Measurements from ENCODE around the gene AGPAT4. TPM values are rescaled to one million over a fixed set of nuclear protein-coding genes. Genes with fewer than 3 reads are reported as not detected.
"Not testable (repeated sequence)": the region's sequence is repeated elsewhere in the genome, so short reads cannot be mapped to it uniquely, and the experiment has no call there.

The AGPAT4 gene
- polyA plus RNA-seq, 6 donors from 2014 or later, result 0.04 to 3.2 (median 1.4) TPM

DNA sequence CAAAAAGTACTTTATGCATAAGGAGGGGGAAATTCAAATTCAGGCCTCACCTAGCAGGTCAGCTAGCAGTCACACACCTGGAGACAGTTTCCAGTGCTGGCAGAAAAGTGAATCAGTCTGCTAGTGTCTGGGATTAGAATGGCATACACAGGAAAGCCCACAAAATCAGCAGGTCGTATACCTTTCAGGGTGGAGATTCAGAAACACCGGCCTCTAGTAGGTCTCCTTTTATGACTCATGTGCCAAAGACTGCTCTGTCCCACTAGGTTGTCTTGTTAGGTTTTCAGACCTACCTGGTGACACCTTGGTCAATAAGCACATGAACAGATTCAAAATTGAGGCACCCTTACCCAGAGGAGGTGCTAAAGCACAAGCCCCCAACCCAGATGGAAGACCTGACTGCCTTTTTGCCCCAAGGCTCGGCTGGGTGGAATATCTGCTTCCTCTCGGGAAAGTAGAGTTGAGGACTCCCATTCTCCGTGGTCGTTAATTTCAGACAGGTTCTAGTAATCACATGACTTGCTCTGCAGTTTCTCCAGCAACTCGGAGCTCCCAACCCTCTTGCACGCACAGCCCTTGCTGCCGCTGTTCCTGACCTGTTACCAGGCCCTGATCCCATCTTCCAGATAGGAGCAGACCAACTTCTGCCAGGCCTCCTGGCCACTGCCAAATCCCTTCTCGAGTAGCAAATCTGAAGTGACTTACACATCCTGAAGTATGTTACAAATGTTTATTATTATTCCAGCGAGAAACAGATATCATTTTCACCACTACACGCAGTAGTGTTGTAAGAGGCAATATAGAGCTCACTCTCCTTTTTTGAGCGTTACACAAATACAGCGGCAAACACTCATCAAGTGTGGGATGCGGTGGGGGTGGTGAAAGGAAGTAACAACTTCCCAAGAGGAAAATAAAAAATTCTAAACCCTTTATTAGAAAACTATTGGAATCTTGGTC lies 46.6 kb downstream of the AGPAT4 start:
- Mint-ChIP-seq H3K27ac (peak overlapping the region in 1 of 6 donors; percentile 79), H3K27me3 (no peaks in the 10 kb centered on the region), H3K9me3 (peaks cover 0 to 10% (median 0%) of the 10 kb centered on the region in 7 donors), H3K4me1 (peaks cover 4 to 10% (median 4%) of the 10 kb centered on the region in 3 donors), H3K4me3 (no peak overlapping the region), H3K36me3 (peaks cover 26 to 30% of the 10 kb centered on the region in 2 donors)
- no peak for ATAC-seq (ENCODE audit: low read depth in 2 of 2)
- DNase-seq, result no peak

DNA sequence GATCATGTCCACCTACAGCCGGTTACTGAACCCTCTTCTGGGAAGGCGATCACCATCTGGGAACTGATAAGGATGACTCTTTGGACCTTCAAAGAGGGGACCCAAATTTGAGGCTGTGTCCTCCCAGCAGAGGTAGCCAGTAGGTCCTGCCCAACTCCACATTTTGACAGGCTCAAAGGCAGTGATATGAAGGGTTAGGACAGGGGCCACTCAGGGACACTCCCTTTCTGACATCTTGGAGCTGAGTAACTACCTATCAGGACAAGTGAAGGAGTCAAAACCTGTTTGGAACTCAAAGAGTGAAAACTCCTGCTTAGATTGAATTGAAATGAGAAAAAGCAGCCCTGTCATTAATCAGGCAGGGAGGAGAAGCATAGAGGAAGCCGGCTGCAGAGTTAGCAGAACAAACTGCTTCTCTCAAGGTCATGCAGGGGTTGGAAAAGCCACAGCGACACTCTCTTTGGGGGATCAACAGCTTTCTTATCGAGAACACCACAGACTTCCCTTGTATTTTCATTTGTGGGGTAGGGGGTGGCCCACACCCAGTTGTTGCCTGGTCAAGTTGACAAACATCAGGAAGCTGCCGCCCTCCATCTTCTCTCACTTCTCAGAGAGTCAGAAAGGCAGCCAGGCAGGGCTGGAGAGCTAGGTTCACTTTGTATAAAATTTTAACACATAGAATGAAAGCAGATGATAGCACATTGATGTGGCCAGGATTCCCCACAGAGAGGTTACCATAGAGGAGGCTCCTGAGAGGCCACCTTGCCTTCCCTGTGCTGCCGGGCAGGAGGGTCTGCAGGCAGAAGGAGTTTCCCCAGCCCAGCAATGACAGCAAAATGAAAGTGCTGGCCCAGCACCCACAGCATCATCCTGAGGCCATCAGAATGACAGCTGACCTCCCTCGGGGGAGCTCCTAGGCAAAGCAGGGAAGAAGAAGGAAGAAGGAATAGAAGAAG lies 47.6 kb downstream of the AGPAT4 start:
- peak overlapping the region in 1 of 8 donors; percentile 7 for H3K4me3 Mint-ChIP-seq
- H3K4me1 Mint-ChIP-seq, result peaks cover 4 to 10% (median 4%) of the 10 kb centered on the region in 3 donors
- H3K36me3 Mint-ChIP-seq, result peaks cover 22 to 23% of the 10 kb centered on the region in 2 donors
- DNase-seq (no peak), ATAC-seq (ENCODE audit: low read depth in 2 of 2) (no peak)
- peak overlapping the region in 4 of 6 donors; percentile 40 to 88 (median 82) for H3K27ac Mint-ChIP-seq
- H3K27me3 Mint-ChIP-seq, result no peaks in the 10 kb centered on the region
- peaks cover 0 to 5% (median 0%) of the 10 kb centered on the region in 7 donors for H3K9me3 Mint-ChIP-seq

DNA sequence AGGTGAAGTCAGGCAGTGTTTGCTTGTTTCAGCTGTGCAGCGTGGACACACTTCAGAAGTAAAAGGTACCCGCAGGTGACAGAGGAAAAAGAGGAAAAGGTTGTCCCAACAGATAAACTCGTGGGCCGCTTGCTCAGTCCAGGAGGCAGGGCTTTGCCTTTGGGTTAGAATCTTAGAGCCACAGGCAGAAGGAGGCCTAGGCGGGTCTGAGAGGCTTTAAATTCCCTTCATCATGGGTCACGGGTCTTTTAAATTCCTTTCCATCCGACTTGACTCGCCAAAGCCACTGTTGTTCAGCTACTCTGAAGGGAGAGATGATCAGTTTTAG lies 48.2 kb downstream of the AGPAT4 start:
- Mint-ChIP-seq H3K36me3 (peaks cover 18 to 23% of the 10 kb centered on the region in 2 donors), H3K4me3 (no peak overlapping the region), H3K27me3 (no peaks in the 10 kb centered on the region), H3K4me1 (peaks cover 4 to 10% (median 4%) of the 10 kb centered on the region in 3 donors), H3K27ac (peak overlapping the region in 2 of 6 donors; percentile 22 to 79), H3K9me3 (peaks cover 0 to 5% (median 0%) of the 10 kb centered on the region in 7 donors)
- DNase-seq (no peak), ATAC-seq (ENCODE audit: low read depth in 2 of 2) (no peak)

DNA sequence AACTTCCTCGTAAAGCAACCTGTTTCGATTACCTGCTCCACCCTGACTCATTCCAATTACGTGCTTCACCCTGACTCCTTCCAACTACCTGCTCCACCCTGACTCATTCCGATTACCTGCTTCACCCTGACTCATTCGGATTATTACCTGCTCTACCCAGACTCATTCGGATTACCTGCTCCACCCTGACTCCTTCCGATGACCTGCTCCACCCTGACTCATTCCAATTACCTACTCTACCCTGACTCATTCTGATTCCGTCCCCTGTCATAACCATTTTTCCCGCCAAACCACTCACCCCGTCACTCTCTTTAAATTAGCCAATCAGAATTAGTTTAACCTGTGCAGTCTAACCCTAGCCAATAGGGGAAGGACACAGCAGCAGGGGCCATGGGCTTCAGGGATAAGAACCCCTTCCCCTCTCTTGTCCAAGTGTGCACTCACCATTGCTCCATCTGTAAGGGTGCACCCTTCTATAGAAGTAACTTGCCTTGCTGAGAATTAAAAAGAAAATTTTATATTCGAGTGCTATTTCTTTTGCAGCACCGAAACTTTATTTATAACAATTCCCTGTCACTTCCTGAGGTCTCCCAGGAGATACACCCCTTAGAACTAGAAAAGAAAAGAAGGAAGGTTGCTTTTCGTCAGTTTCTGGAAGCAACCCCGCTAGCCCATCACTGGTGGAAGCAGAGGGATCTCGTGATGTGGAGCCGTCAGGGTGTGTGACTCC lies 48.7 kb downstream of the AGPAT4 start:
- H3K4me3 Mint-ChIP-seq, result not testable (repeated sequence)

DNA sequence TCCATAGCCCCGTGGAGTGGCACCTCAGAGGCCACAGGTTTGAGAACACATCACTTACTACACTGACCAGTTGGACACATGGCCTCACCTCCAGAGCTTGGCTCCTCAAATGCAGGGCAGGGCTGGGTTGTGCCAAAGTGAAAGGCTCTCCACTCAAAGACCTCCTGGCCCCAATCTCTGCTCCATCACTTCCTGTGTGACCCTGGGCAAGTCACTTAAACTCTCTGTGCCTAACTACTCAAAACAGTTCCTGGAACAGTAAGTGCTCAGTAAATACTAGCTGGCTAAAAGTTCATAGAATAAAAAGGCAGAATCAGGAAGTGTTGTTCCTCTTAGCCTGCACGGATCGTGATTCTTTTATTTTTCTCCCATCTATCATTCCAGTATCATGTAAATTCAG lies 50.2 kb downstream of the AGPAT4 start:
- Mint-ChIP-seq H3K9me3 (peaks cover 0 to 5% (median 0%) of the 10 kb centered on the region in 7 donors), H3K4me1 (peaks cover under 1 to 10% (median 2%) of the 10 kb centered on the region in 3 donors), H3K27ac (no peak overlapping the region), H3K27me3 (no peaks in the 10 kb centered on the region), H3K36me3 (peaks cover 18 to 19% of the 10 kb centered on the region in 2 donors), H3K4me3 (no peak overlapping the region)
- no peak for ATAC-seq (ENCODE audit: low read depth in 2 of 2)
- DNase-seq, result no peak

More for the DNA sequence above, 48.7 kb downstream of the AGPAT4 start:
- peaks cover 18 to 23% of the 10 kb centered on the region in 2 donors for H3K36me3 Mint-ChIP-seq
- not testable (repeated sequence) for DNase-seq; H3K27me3 Mint-ChIP-seq; H3K9me3 Mint-ChIP-seq; ATAC-seq (ENCODE audit: low read depth in 2 of 2)
- H3K4me1 Mint-ChIP-seq, result peaks cover 4 to 10% (median 4%) of the 10 kb centered on the region in 3 donors
- H3K27ac Mint-ChIP-seq, result peak overlapping the region in 2 of 6 donors; percentile 22 to 79

DNA sequence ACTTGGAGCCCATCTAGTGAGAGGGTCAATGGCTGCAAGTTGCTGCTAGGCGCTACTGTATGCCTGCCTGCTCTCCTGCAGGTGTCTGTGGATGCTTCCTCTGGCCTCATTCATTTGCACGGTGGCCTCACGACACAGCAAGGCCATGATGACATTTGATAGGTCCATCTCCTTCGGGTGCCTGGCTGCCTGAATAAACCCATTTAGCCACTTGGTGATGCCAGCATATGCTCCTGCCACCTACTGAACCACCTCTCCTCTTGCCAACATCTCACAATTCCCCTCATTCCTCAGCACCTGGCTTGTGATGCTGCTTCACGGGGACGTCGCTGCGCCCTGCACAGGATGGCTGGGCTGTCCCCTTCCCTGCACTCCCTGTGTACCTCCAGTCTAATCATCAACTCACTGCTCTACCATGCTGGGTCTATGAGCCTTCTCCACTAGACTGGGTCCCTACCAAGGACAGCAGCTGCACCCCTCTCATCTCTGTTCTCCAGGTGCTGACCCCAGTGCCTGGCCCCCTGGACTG lies 51.1 kb downstream of the AGPAT4 start:
- DNase-seq, result no peak

DNA sequence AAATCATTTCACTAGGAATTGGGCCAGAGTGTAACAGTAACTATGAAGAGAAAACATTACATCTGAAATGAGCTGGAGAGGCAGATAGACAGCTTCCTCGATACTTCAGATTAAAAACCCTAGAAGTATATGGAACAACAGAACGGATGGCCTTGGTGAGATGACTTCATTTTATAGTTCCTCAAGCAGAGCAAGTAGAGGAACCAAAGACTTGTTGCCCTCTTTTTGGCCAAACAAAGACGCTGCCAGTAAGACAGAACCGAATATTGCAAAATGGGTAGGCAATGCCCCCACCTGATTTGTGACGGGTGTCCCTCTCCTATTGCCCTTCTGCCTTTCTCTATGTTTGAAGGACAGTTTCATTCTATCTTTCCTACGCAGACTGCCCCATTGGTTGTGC lies 53.5 kb downstream of the AGPAT4 start:
- Mint-ChIP-seq H3K27ac (no peak overlapping the region), H3K4me3 (no peak overlapping the region), H3K4me1 (no peaks in the 10 kb centered on the region), H3K36me3 (peaks cover 21 to 25% of the 10 kb centered on the region in 2 donors), H3K9me3 (peaks cover 0 to 9% (median under 1%) of the 10 kb centered on the region in 7 donors), H3K27me3 (no peaks in the 10 kb centered on the region)
- no peak for ATAC-seq (ENCODE audit: low read depth in 2 of 2)
- no peak for DNase-seq

More for the DNA sequence above, 51.1 kb downstream of the AGPAT4 start:
- Mint-ChIP-seq H3K36me3 (peaks cover 16 to 18% of the 10 kb centered on the region in 2 donors), H3K27me3 (no peaks in the 10 kb centered on the region), H3K9me3 (peaks cover 0 to 5% (median 0%) of the 10 kb centered on the region in 7 donors), H3K4me3 (no peak overlapping the region), H3K27ac (peak overlapping the region in 2 of 6 donors; percentile 26 to 63), H3K4me1 (peaks cover 0 to 10% (median 0%) of the 10 kb centered on the region in 3 donors)
- ATAC-seq (ENCODE audit: low read depth in 2 of 2), result no peak

DNA sequence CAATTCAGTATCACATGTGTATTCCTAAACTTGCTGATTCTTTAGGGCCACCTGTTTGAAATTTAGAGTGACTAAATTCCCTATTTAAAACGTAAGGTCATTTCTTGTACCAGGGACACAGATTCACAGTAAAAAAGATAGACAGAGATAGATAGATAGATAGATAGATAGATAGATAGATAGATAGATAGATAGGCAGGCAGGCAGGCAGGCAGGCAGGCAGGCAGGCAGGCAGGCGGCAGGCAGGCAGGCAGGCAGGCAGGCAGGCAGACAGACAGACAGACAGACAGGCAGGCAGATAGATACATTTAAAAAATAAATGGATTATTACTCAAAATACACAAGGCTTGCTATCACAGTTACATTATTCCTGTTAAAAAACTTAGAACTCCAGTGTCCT lies 54.2 kb downstream of the AGPAT4 start:
- ATAC-seq (ENCODE audit: low read depth in 2 of 2) (no peak), DNase-seq (no peak)
- no peak overlapping the region for H3K4me3 Mint-ChIP-seq
- no peaks in the 10 kb centered on the region for H3K4me1 Mint-ChIP-seq
- peaks cover 14 to 23% of the 10 kb centered on the region in 2 donors for H3K36me3 Mint-ChIP-seq
- no peaks in the 10 kb centered on the region for H3K27me3 Mint-ChIP-seq
- H3K9me3 Mint-ChIP-seq, result peaks cover 0 to 6% (median 0%) of the 10 kb centered on the region in 7 donors
- H3K27ac Mint-ChIP-seq, result no peak overlapping the region

DNA sequence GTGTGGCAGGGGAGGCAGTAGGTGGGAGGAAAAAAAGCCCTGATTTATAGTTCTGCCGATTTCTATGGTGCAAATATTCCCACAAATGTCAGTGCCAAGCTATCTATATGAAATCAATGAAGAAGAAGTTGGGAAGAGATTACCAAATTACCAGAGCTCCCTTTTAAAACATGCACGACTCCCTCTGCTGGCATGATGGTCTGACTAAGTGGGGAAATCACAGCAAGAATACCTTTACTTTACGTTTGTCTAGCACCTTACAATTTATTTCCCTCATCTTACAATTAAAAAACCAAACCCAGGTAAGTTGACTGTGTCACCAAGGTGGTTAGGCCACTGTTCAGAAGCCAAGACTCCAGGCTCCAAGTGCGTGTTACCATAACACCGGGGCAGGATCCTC lies 55.6 kb downstream of the AGPAT4 start:
- H3K27ac Mint-ChIP-seq, result no peak overlapping the region
- ATAC-seq (ENCODE audit: low read depth in 2 of 2), result no peak
- H3K36me3 Mint-ChIP-seq, result peaks cover 13 to 21% of the 10 kb centered on the region in 2 donors
- DNase-seq, result no peak
- peaks cover 0 to 7% (median 3%) of the 10 kb centered on the region in 7 donors for H3K9me3 Mint-ChIP-seq
- H3K4me1 Mint-ChIP-seq, result no peaks in the 10 kb centered on the region
- peak overlapping the region in 1 of 8 donors; percentile 15 for H3K4me3 Mint-ChIP-seq
- H3K27me3 Mint-ChIP-seq, result no peaks in the 10 kb centered on the region

DNA sequence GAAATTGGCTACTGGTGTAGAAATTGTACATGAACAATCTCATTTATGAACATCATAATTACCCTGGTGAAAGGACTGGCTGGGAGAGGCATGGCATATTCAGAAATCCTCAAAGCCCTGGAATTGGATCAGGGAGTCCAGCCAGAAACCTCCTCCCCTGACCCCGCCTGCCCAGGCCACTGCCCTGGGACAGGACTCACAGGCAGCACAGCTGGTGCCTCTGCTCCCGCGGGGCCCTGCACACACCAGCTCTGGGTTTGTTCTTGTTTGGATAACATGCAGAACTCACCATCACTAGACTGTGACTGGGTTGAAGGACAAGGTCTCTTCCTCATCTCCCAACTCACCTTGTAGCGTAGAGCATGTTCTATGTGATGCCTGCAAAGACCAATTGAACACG lies 56.2 kb downstream of the AGPAT4 start:
- no peak for ATAC-seq (ENCODE audit: low read depth in 2 of 2)
- DNase-seq, result no peak
- Mint-ChIP-seq H3K27ac (no peak overlapping the region), H3K36me3 (peaks cover 13 to 21% of the 10 kb centered on the region in 2 donors), H3K9me3 (peaks cover 0 to 9% (median 3%) of the 10 kb centered on the region in 7 donors), H3K4me1 (no peaks in the 10 kb centered on the region), H3K27me3 (no peaks in the 10 kb centered on the region), H3K4me3 (no peak overlapping the region)

DNA sequence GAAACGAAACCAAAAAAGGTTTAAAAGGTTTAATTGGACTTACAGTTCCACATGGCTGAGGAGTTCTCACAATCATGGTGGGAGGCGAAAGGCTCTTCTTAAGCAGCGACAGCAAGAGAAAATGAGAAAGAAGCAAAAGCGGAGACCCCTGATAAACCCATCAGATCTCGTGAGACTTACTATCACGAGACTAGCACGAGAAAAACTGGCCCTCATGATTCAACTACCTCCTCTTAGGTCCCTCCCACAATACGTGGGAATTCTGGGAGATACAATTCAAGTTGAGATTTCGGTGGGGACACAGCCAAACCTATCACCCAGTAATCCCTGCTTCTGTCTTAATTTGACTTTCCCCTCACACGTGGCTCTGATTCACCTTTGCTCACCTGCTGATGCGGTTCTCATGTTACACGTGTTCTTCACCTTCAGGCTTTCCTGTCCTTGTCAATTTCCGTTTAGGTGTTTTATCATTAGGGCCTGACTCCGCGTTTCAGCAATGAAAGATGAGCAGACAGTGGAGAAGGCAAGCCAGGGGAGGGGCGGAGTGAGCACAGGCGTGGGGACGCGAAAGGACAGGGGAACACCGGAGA lies 57.1 kb downstream of the AGPAT4 start:
- ATAC-seq (ENCODE audit: low read depth in 2 of 2) (no peak), DNase-seq (no peak)
- Mint-ChIP-seq H3K9me3 (peaks cover 0 to 11% (median 7%) of the 10 kb centered on the region in 7 donors), H3K36me3 (peaks cover 13 to 21% of the 10 kb centered on the region in 2 donors), H3K27me3 (no peaks in the 10 kb centered on the region), H3K4me1 (no peaks in the 10 kb centered on the region), H3K27ac (no peak overlapping the region), H3K4me3 (no peak overlapping the region)

Measured in naive B cell (primary cell).